ENCODE data around the gene INTS11. TPM values are rescaled to one million over a fixed set of nuclear protein-coding genes. Genes with fewer than 3 reads are reported as not detected.

Gene INTS11
- total and polyA plus RNA-seq, 2 of the 13 experiments (the other 11 are each of a cell fraction or from before 2014, with no cell fraction given) = 52.8 to 94.8 TPM

- TF ChIP-seq HNRNPL (IDR thresholded peaks at IDR 0.05; ENCODE audit: low read depth, low read length) (0 out of 2 replicates have a peak, but pooled peaks have one; percentile 36), ZNF713 (CRISPR knock-in tag; IDR thresholded peaks at IDR 0.05) (peak; percentile 72; the same call in 1 of the 2 replicates), ZNF441 (CRISPR knock-in tag; IDR thresholded peaks at IDR 0.05; ENCODE audit: borderline replicate concordance) (no peak), ZBTB7B (CRISPR knock-in tag; IDR thresholded peaks at IDR 0.05) (0 out of 2 replicates have a peak, but pooled peaks have one; percentile 26), KDM5B (CRISPR knock-in tag; IDR thresholded peaks at IDR 0.05; ENCODE audit: borderline replicate concordance) (peak; percentile 51; the same call in 1 of the 2 replicates), FOXC1 (CRISPR knock-in tag; IDR thresholded peaks at IDR 0.05; ENCODE audit: borderline replicate concordance) (0 out of 2 replicates have a peak, but pooled peaks have one; percentile 58), AGO2 (optimal IDR thresholded peaks at IDR 0.05; ENCODE audit: low read depth, low read length) (peak; percentile 88), ZC3H13 (CRISPR knock-in tag; IDR thresholded peaks at IDR 0.05) (peak; percentile 65; the same call in 1 of the 2 replicates), ZNF883 (CRISPR knock-in tag; IDR thresholded peaks at IDR 0.05; ENCODE audit: not compliant biosample characterization) (no peak), POLR2G (IDR thresholded peaks at IDR 0.05; ENCODE audit: low read depth, low read length) (peak; percentile 47; the same call in 1 of the 2 replicates), ZNF264 (CRISPR knock-in tag; IDR thresholded peaks at IDR 0.05) (no peak), FOSL2 (CRISPR knock-in tag; IDR thresholded peaks at IDR 0.05) (peak; percentile 15; the same call in 1 of the 2 replicates), JDP2 (CRISPR knock-in tag; IDR thresholded peaks at IDR 0.05; ENCODE audit: borderline replicate concordance) (no peak), ZNF672 (CRISPR knock-in tag; IDR thresholded peaks at IDR 0.05) (0 out of 2 replicates have a peak, but pooled peaks have one; percentile 25), CREM (IDR thresholded peaks at IDR 0.05) (no peak), CREM (CRISPR knock-in tag; IDR thresholded peaks at IDR 0.05) (no peak), KLF16 (CRISPR knock-in tag; IDR thresholded peaks at IDR 0.05) (0 out of 4 replicates have a peak, but pooled peaks of 1 of the 2 experiments have one; percentile 20), ATF7 (IDR thresholded peaks at IDR 0.05) (no peak), ATF7 (CRISPR knock-in tag; IDR thresholded peaks at IDR 0.05) (no peak)
Observed at GRCh38 chr1:1291548-1292441, 32.7 kb downstream of the INTS11 start (continued).
